ENCODE data around the gene SLC8B1. TPM values are rescaled to one million over a fixed set of nuclear protein-coding genes. Genes with fewer than 3 reads are reported as not detected.

SLC8B1 gene
- total RNA-seq, 4 donors from 2014 or later = 19.6 to 31.9 (median 28.5) TPM

DNA sequence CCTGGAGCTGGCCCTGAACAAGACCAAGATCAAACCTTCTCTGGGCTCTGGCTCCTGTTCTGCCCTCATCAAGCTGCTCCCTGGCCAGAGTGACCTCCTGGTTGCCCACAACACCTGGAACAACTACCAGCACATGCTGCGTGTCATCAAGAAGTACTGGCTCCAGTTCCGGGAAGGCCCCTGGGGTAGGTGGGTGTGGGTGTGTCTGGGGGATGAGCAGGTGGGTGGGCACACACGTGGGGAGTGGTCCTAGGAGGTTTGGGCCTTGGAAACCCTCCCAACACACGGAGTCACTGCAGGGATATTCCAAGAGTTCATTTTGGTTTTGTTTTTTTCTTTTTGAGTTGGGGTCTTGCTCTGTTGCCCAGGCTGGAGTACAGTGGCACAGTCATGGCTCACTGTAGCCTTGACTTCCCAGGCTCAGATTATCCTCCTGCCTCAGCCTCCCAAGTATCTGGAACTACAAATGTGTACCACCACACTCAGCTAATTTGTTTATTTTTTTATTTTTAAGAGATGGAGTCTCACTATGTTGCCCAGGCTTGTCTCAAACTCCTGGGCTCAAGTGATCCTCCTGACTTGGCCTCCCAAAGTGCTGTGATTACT lies 40.0 kb upstream of the SLC8B1 start:
- Histone ChIP-seq H3K9me3 (no peaks in the 10 kb centered on the region), H3K4me1 (no peaks in the 10 kb centered on the region), H3K4me3 (no peak overlapping the region), H3K27ac (no peak overlapping the region), H3K27me3 (no peaks in the 10 kb centered on the region), H3K36me3 (peaks cover 8 to 79% (median 10%) of the 10 kb centered on the region in 3 donors)
- 64 to 75% methylated on average over 2 of the region's 4 CpGs for WGBS, 2 donors
- no peak for DNase-seq
- no peak for TF ChIP-seq POLR2A (IDR thresholded peaks at IDR 0.05)
- TF ChIP-seq, protein P1, sequence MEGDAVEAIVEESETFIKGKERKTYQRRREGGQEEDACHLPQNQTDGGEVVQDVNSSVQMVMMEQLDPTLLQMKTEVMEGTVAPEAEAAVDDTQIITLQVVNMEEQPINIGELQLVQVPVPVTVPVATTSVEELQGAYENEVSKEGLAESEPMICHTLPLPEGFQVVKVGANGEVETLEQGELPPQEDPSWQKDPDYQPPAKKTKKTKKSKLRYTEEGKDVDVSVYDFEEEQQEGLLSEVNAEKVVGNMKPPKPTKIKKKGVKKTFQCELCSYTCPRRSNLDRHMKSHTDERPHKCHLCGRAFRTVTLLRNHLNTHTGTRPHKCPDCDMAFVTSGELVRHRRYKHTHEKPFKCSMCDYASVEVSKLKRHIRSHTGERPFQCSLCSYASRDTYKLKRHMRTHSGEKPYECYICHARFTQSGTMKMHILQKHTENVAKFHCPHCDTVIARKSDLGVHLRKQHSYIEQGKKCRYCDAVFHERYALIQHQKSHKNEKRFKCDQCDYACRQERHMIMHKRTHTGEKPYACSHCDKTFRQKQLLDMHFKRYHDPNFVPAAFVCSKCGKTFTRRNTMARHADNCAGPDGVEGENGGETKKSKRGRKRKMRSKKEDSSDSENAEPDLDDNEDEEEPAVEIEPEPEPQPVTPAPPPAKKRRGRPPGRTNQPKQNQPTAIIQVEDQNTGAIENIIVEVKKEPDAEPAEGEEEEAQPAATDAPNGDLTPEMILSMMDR (IDR thresholded peaks at IDR 0.05) = no peak
- intact Hi-C loops (cut with DNase I) = no loop called here

DNA sequence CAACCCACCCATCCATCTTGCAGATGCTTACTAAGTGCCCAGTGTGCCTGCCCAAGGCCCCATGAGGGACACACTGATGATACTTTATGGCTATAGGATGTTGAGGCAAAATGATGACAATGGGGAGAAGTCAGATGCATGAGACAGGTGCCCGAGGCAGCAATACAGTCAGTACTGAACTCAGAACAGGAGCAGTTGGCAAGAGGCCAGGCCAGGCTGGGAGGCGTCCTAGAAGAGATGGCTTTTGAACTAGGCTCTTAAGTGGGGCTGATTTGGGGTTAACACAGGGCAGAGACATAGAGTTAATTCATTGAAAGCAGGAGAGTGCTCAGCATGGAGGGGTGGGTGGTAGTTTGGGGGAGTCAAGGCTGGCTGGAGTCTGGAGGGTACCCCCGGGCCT lies 39.1 kb upstream of the SLC8B1 start:
- Histone ChIP-seq H3K9me3 (no peaks in the 10 kb centered on the region), H3K27me3 (no peaks in the 10 kb centered on the region), H3K27ac (no peak overlapping the region), H3K4me1 (no peaks in the 10 kb centered on the region), H3K4me3 (no peak overlapping the region), H3K36me3 (peaks cover 8 to 78% (median 10%) of the 10 kb centered on the region in 3 donors)
- no peak for TF ChIP-seq POLR2A (IDR thresholded peaks at IDR 0.05)
- TF ChIP-seq, protein P1 (IDR thresholded peaks at IDR 0.05) = no peak
- DNase-seq = no peak
- WGBS, 2 donors = 85 to 92% methylated on average over 3 of the region's 3 CpGs
- intact Hi-C loops (cut with DNase I) = no loop called here

DNA sequence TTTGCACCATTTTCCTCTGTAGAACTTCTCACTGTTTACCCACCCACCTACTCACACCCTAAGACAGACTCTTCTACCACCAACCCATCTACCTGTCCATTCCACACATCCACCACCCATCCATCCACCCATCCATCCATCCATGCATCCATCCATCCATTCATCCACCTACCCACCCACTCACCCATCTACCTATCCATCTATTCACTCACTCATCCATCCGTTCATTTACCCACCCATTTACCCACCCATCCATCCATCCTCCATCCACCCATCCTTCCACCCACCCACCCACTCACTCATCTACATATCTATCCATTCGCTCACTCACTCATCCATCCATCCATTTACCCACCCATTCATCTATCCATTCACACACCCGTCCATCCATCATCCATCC lies 38.5 kb upstream of the SLC8B1 start:
- Histone ChIP-seq H3K4me1 (no peaks in the 10 kb centered on the region), H3K36me3 (peaks cover 8 to 81% (median 10%) of the 10 kb centered on the region in 3 donors), H3K27me3 (no peaks in the 10 kb centered on the region), H3K27ac (no peak overlapping the region), H3K4me3 (no peak overlapping the region), H3K9me3 (no peaks in the 10 kb centered on the region)
- TF ChIP-seq, protein P1 (IDR thresholded peaks at IDR 0.05) = no peak
- intact Hi-C loops (cut with DNase I) = no loop called here
- WGBS, 2 donors = 89 to 97% methylated on average over 3 of the region's 3 CpGs
- DNase-seq = no peak

DNA sequence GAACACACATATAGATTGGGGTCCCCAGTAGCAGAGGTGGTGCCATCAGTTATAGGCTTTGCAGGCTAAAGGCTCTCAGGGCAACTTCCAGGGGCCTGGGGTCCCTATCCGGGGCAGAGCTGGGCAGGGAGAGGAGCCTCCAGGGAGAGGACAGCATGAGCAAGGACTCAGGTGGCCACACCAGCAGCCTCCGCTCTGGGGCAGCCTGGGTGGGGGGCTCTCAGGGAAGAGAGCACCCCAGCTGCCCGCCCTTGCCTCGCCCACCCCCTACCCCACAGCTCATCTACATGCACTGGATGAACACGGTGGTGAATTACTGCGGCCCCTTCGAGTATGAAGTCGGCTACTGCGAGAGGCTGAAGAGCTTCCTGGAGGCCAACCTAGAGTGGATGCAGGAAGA lies 37.5 kb upstream of the SLC8B1 start:
- no peaks in the 10 kb centered on the region for H3K27me3 ChIP-seq
- peaks cover 8 to 80% (median 10%) of the 10 kb centered on the region in 3 donors for H3K36me3 ChIP-seq
- H3K27ac ChIP-seq = no peak overlapping the region
- 100% methylated on average over 1 to 8 of the region's 9 CpGs for WGBS, 2 donors
- no peaks in the 10 kb centered on the region for H3K4me1 ChIP-seq
- no peak overlapping the region for H3K4me3 ChIP-seq
- no peaks in the 10 kb centered on the region for H3K9me3 ChIP-seq
- intact Hi-C loops (cut with DNase I) = no loop called here
- DNase-seq = no peak
- no peak for TF ChIP-seq POLR2A (IDR thresholded peaks at IDR 0.05)
- TF ChIP-seq, protein P1 (IDR thresholded peaks at IDR 0.05) = no peak

DNA sequence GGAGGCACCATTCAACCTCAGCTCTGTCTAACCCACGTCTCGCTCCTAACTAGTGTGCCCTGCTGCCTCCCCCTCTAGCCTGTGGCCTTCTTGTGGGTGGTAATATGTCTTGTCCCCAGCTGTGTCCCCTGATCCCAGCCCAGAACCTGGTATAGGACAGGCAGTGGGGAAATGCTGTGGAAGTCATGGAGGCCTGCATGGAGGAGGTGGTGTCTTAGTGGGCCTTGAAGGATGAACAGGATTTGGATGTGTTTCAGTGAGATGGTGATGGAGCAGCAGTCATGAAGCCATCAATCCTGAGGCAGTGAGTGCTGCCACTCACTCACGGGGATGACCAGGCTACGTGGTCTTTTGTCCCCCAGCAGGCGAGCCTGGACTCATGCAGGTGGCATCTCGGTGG lies 36.9 kb upstream of the SLC8B1 start:
- intact Hi-C loops (cut with DNase I) = no loop called here
- peaks cover 8 to 75% (median 10%) of the 10 kb centered on the region in 3 donors for H3K36me3 ChIP-seq
- 83 to 93% methylated on average over 2 to 5 of the region's 6 CpGs for WGBS, 2 donors

More for the DNA sequence above, 36.9 kb upstream of the SLC8B1 start:
- Histone ChIP-seq H3K27me3 (no peaks in the 10 kb centered on the region), H3K4me3 (no peak overlapping the region), H3K4me1 (no peaks in the 10 kb centered on the region), H3K9me3 (no peaks in the 10 kb centered on the region), H3K27ac (no peak overlapping the region)
- TF ChIP-seq, protein P1 (IDR thresholded peaks at IDR 0.05) = no peak
- TF ChIP-seq POLR2A (IDR thresholded peaks at IDR 0.05) = no peak
- no peak for DNase-seq
